A549 (cell line): ENCODE data around the gene KCNE4. TPM values are rescaled to one million over a fixed set of nuclear protein-coding genes. Genes with fewer than 3 reads are reported as not detected.

Experiments
- ATAC-seq, 2 experiments: fragments of 200-7000 bp in 1 of 2; fragments of >200 bp in 1 of 2; cut with Nextera tagmentation in 1 of 2; cut with Tn5 transposase in 1 of 2; 3 replicates each; pipeline versions ENCODE4 v1.8.0 to v1.9.1; 2018 to 2020; ENCODE audit warnings: mild to moderate bottlenecking in 1 of 2, moderate library complexity in 1 of 2
- CTCF ChIA-PET: fragments of 300-600 bp; sonication (Branson Sonifier 250); formaldehyde crosslinking; extraction: SDS; loops from one replicate; lab custom pipeline; 2021; ENCODE audit warnings: antibody characterized with exemption, inconsistent platforms; lab: Yijun Ruan, JAX
- POLR2A ChIA-PET: fragments of 350-600 bp; formaldehyde crosslinking; extraction: SDS; loops from one replicate; lab custom pipeline; 2021; ENCODE audit warnings: antibody characterized with exemption, inconsistent platforms; lab: Yijun Ruan, JAX
- DNase-seq, 2 experiments: peaks; one replicate each; pipeline versions ENCODE4 v3.0.0 to v3.0.0-alpha.2; 2011 to 2016; ENCODE audit warnings: low read depth in 1 of 2, low spot score in 1 of 2
- FAIRE-seq: peaks from 2 replicates; lab custom pipeline; 2011; peaks lifted over from hg19 to GRCh38; lab: Jason Lieb, UNC
- H3K27ac ChIP-seq, 2 experiments: fragments of >200 bp; sonication (Bioruptor Twin); formaldehyde crosslinking; 3 replicates each; pipeline ENCODE4 v1.5.1; 2016 to 2017
- H3K4me1 ChIP-seq: fragments of >200 bp; sonication (Bioruptor Twin); formaldehyde crosslinking; 3 replicates; pipeline ENCODE4 v1.6.1; 2016
- H3K4me2 ChIP-seq: fragments of >200 bp; sonication (Bioruptor Twin); formaldehyde crosslinking; 3 replicates; pipeline ENCODE4 v1.6.1; 2016
- H3K4me3 ChIP-seq: fragments of >200 bp; sonication (Bioruptor Twin); formaldehyde crosslinking; 3 replicates; pipeline ENCODE4 v1.5.1; 2016
- H3K9me3 ChIP-seq: fragments of >200 bp; sonication (Bioruptor Twin); formaldehyde crosslinking; 3 replicates; pipeline ENCODE4 v1.6.1; 2016
- BHLHE40 ChIP-seq: IDR thresholded peaks from 2 replicates; pipeline ENCODE4 v1.6.1; 2012; ENCODE audit warnings: low read depth, low read length, inconsistent platforms
- CBX2 ChIP-seq: fragments of 200-600 bp; sonication (generic); IDR thresholded peaks from 2 replicates; pipeline ENCODE4 v1.6.1; 2016; ENCODE audit warnings: low read depth, mild to moderate bottlenecking, borderline replicate concordance
- CHD4 ChIP-seq: fragments of 200-600 bp; sonication (generic); IDR thresholded peaks from 2 replicates; pipeline ENCODE4 v1.6.1; 2016; ENCODE audit warnings: antibody characterized with exemption, mild to moderate bottlenecking, borderline replicate concordance
- EHF ChIP-seq: fragments of 250-450 bp; sonication (Bioruptor Pico); IDR thresholded peaks from 2 replicates; pipeline ENCODE4 v1.5.0; 2020; ENCODE audit warnings: mild to moderate bottlenecking
- EP300 ChIP-seq, 2 experiments: fragments of >200 bp; sonication (Bioruptor Twin); formaldehyde crosslinking; IDR thresholded peaks; 2 replicates in 1 of 2; 3 replicates in 1 of 2; pipeline ENCODE4 v1.6.1; 2016 to 2017
- FOSB ChIP-seq: fragments of 250-450 bp; sonication (Bioruptor Pico); IDR thresholded peaks from 2 replicates; pipeline ENCODE4 v1.5.0; 2020; ENCODE audit warnings: mild to moderate bottlenecking, moderate library complexity
- HEYL ChIP-seq: fragments of 250-450 bp; sonication (Bioruptor Pico); IDR thresholded peaks from 2 replicates; pipeline ENCODE4 v1.8.0; 2021; ENCODE audit warnings: mild to moderate bottlenecking, moderate library complexity
- KDM1A ChIP-seq: fragments of 200-600 bp; sonication (generic); IDR thresholded peaks from 2 replicates; pipeline ENCODE4 v1.6.1; 2016; ENCODE audit warnings: low read depth, mild to moderate bottlenecking
- MAFK ChIP-seq: fragments of 450-650 bp; IDR thresholded peaks from 2 replicates; pipeline ENCODE4 v1.6.1; 2014; ENCODE audit not compliant: partially characterized antibody
- NFE2L2 ChIP-seq: fragments of 150-350 bp; conservative IDR thresholded peaks from 2 replicates; pipeline ENCODE4 v1.6.1; 2014; ENCODE audit warnings: low read length
- NR3C1 ChIP-seq: fragments of >200 bp; sonication (Bioruptor Twin); formaldehyde crosslinking; IDR thresholded peaks from 3 replicates; pipeline ENCODE4 v1.6.1; 2017
- TP53 ChIP-seq: fragments of 250-450 bp; sonication (Bioruptor Pico); IDR thresholded peaks from 2 replicates; pipeline ENCODE4 v1.5.0; 2021; ENCODE audit warnings: mild to moderate bottlenecking, moderate library complexity
- ZSCAN20 ChIP-seq: fragments of 250-450 bp; sonication (Bioruptor Pico); IDR thresholded peaks from 2 replicates; pipeline ENCODE4 v1.8.0; 2022; ENCODE audit warnings: mild to moderate bottlenecking, moderate library complexity
- WGBS: methylation state at CpG from one replicate; pipeline ENCODE4 v1.1.6; 2017; ENCODE audit errors: missing lambda C conversion rate; 5-methylcytosine and 5-hydroxymethylcytosine counted together
- polyA plus RNA-seq, 4 experiments: library from polyadenylated mRNA; depleted of rRNA in 3 of 4; stranded (reverse); fragments of >200 nt; fragmentation: RNase III in 1 of 4; extraction: RNeasy Plus Mini Kit Qiagen cat#74134 plus additional on column Dnase treatment in 1 of 4; gene quantifications; 2 replicates in 3 of 4; 3 replicates in 1 of 4; pipeline ENCODE4 v1.2.3, GENCODE V29; 2011 to 2017
- TF ChIP-seq, protein P1 (sequence below): fragments of 200-600 bp; sonication (generic); IDR thresholded peaks from 2 replicates; pipeline ENCODE4 v1.6.1; 2016; ENCODE audit warnings: antibody characterized with exemption, mild to moderate bottlenecking, moderate library complexity
- TF ChIP-seq, protein P2 (sequence below): fragments of >200 bp; sonication (Bioruptor Twin); formaldehyde crosslinking; IDR thresholded peaks from 3 replicates; pipeline ENCODE4 v1.5.1; 2016
- TF ChIP-seq, protein P3 (sequence below): IDR thresholded peaks from 2 replicates; pipeline ENCODE4 v1.6.1; 2012
- TF ChIP-seq, protein P4 (sequence below): fragments of >200 bp; sonication (Bioruptor Twin); formaldehyde crosslinking; IDR thresholded peaks from 2 replicates; pipeline ENCODE4 v1.6.1; 2016
- TF ChIP-seq, protein P5 (sequence below): fragments of 150-350 bp; IDR thresholded peaks from 2 replicates; pipeline ENCODE4 v1.6.1; 2014; ENCODE audit warnings: low read depth, mild to moderate bottlenecking, low read length
- TF ChIP-seq, protein P6 (sequence below): IDR thresholded peaks from 2 replicates; pipeline ENCODE4 v1.6.1; 2012; ENCODE audit warnings: low read depth, borderline replicate concordance

The KCNE4 gene
- polyA plus RNA-seq, 2 of the 4 experiments (the other 2 are of a cell fraction): 1.4 to 3.6 TPM

DNA sequence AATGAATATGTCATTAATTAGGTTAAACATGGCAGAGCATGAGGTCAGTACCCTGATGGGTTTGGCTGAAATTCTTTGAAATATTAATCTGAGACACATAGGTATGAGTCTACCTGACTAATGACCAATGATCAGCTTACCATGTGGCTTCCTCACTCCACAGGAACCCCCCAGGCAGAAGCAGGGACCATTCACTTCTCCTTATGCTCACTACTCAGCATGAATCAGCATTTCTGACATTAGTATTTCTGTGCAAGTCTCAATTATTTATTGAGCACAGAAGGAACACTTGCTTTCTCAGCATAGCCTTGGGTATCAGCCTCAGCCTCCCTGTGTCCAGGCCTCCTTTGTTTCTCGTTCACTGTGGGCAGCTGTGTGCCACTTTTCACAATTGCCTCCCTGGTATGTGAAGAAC lies 9.3 kb upstream of the KCNE4 start (continued):
- TF ChIP-seq, protein P1, sequence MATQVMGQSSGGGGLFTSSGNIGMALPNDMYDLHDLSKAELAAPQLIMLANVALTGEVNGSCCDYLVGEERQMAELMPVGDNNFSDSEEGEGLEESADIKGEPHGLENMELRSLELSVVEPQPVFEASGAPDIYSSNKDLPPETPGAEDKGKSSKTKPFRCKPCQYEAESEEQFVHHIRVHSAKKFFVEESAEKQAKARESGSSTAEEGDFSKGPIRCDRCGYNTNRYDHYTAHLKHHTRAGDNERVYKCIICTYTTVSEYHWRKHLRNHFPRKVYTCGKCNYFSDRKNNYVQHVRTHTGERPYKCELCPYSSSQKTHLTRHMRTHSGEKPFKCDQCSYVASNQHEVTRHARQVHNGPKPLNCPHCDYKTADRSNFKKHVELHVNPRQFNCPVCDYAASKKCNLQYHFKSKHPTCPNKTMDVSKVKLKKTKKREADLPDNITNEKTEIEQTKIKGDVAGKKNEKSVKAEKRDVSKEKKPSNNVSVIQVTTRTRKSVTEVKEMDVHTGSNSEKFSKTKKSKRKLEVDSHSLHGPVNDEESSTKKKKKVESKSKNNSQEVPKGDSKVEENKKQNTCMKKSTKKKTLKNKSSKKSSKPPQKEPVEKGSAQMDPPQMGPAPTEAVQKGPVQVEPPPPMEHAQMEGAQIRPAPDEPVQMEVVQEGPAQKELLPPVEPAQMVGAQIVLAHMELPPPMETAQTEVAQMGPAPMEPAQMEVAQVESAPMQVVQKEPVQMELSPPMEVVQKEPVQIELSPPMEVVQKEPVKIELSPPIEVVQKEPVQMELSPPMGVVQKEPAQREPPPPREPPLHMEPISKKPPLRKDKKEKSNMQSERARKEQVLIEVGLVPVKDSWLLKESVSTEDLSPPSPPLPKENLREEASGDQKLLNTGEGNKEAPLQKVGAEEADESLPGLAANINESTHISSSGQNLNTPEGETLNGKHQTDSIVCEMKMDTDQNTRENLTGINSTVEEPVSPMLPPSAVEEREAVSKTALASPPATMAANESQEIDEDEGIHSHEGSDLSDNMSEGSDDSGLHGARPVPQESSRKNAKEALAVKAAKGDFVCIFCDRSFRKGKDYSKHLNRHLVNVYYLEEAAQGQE: no peak
- TF ChIP-seq EP300 (IDR thresholded peaks at IDR 0.05) (peak in 1 of 2 experiments; percentile 55; a peak in 1 of 5 replicates), FOSB (CRISPR knock-in tag) (no peak), CBX2 (no peak), KDM1A (no peak), MAFK (peak; percentile 92), HEYL (CRISPR knock-in tag) (0 out of 2 replicates have a peak, but pooled peaks have one; percentile 58), TP53 (CRISPR knock-in tag) (no peak)
- TF ChIP-seq, protein P2, sequence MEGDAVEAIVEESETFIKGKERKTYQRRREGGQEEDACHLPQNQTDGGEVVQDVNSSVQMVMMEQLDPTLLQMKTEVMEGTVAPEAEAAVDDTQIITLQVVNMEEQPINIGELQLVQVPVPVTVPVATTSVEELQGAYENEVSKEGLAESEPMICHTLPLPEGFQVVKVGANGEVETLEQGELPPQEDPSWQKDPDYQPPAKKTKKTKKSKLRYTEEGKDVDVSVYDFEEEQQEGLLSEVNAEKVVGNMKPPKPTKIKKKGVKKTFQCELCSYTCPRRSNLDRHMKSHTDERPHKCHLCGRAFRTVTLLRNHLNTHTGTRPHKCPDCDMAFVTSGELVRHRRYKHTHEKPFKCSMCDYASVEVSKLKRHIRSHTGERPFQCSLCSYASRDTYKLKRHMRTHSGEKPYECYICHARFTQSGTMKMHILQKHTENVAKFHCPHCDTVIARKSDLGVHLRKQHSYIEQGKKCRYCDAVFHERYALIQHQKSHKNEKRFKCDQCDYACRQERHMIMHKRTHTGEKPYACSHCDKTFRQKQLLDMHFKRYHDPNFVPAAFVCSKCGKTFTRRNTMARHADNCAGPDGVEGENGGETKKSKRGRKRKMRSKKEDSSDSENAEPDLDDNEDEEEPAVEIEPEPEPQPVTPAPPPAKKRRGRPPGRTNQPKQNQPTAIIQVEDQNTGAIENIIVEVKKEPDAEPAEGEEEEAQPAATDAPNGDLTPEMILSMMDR: no peak
- TF ChIP-seq, all 56 proteins: peak for 5

DNA sequence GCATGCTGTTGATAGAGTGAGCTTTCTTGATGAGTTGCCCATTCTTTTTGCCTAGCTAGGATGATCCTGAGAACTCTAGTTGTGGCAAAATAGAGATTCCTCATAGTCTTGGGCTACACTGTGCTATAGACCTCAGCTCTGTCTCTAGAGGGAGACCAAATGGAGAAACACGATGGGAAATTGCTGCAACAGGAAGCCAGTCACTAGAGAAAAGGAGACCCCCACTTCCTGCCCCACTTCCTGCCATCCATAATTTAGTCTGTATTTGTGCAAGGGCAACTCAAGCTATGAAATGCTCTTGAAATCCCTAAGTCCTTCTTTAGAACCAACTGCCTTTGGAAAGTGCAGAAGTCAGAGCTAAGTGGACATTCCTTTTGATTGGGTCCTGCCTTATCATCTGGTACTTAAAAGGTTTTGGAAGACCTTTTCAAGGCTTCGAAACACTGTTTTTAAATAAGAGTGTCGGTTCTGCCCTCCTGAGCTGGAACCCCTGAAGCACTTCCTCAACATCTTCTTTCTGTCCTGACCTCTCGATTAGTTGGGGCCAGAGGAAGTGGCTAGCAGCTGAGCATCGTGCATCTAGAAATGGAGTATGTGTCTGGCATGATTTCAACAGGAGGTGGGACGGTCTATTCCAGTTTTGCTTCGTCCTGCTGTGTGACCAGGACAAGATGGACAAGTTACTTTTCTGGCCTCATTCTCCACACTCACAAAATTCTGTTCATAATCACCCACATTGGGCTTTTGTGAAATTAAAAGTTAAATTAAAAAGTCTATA lies 8.6 kb upstream of the KCNE4 start:
- Histone ChIP-seq H3K4me2 (peak overlapping the region; percentile 73; the same call in 2 of the 3 replicates), H3K9me3 (no peaks in the 10 kb centered on the region), H3K27ac (peak overlapping the region; percentile 82 to 89), H3K4me1 (peaks cover 57% of the 10 kb centered on the region), H3K4me3 (no peak overlapping the region)
- 86% methylated on average over 7 of the region's 7 CpGs for WGBS
- ATAC-seq (no peak; a peak in 1 of 6 replicates), DNase-seq (no peak), FAIRE-seq (no peak)
- TF ChIP-seq NFE2L2 (no peak), BHLHE40 (no peak)
- CTCF ChIA-PET: interaction anchor here (0.7 to 1.2 kb wide), 5 partner anchors 11 to 72 kb away, joined by 3 to 4 read pairs (median 3); no protein-coding TSS in a partner anchor
- POLR2A ChIA-PET: interaction anchor here (0.7 kb wide), 1 partner anchor 9 kb away, joined by 3 read pairs; the partner anchor contains the start of gene KCNE4

DNA sequence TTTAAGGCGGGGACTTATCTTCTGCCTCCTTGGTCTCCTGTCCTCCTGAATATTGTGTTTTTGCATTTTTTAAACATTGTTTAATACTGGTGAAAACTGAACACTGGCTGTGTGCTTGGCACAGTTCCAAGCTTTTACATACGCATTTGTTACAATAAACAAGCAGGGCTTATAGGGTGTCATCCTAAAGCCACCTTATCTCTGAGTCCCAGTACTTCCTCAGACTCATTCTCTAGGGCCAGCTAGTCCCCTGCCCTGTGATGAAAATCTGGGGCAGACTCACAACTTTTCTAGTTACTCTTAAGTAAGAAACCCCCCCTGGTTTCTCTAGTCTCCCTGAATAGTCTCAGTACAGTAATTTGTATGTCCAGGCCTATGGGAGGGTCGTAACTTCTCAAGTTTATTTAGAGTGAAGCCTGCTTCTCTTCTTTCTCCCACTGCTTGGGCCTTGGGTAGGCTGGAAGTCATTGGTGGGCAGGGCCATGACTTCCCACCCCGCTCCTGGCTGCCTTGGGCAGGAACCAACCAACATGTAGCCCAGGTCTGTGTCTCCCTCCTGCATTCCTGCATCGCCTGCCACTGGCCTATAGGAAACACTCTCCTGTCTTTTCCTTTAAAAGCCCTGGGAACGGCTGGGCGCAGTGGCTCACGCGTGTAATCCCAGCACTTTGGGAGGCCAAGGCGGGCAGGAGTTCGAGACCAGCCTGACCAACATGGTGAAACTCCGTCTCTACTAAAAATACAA lies 7.7 kb upstream of the KCNE4 start:
- ATAC-seq (no peak), FAIRE-seq (no peak), DNase-seq (no peak)
- Histone ChIP-seq H3K4me3 (no peak overlapping the region), H3K9me3 (no peaks in the 10 kb centered on the region), H3K4me2 (no peak overlapping the region), H3K4me1 (peaks cover 61% of the 10 kb centered on the region), H3K27ac (peak overlapping the region; percentile 82 to 89)
- WGBS: 88% methylated on average over 12 of the region's 12 CpGs
- TF ChIP-seq, protein P3, sequence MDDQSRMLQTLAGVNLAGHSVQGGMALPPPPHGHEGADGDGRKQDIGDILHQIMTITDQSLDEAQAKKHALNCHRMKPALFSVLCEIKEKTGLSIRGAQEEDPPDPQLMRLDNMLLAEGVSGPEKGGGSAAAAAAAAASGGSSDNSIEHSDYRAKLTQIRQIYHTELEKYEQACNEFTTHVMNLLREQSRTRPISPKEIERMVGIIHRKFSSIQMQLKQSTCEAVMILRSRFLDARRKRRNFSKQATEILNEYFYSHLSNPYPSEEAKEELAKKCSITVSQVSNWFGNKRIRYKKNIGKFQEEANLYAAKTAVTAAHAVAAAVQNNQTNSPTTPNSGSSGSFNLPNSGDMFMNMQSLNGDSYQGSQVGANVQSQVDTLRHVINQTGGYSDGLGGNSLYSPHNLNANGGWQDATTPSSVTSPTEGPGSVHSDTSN: no peak
- TF ChIP-seq MAFK: no peak
- TF ChIP-seq, protein P4, sequence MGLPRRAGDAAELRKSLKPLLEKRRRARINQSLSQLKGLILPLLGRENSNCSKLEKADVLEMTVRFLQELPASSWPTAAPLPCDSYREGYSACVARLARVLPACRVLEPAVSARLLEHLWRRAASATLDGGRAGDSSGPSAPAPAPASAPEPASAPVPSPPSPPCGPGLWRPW: no peak
- TF ChIP-seq EHF (CRISPR knock-in tag): no peak
- no peak for TF ChIP-seq ZSCAN20 (CRISPR knock-in tag)
- TF ChIP-seq, protein P5, sequence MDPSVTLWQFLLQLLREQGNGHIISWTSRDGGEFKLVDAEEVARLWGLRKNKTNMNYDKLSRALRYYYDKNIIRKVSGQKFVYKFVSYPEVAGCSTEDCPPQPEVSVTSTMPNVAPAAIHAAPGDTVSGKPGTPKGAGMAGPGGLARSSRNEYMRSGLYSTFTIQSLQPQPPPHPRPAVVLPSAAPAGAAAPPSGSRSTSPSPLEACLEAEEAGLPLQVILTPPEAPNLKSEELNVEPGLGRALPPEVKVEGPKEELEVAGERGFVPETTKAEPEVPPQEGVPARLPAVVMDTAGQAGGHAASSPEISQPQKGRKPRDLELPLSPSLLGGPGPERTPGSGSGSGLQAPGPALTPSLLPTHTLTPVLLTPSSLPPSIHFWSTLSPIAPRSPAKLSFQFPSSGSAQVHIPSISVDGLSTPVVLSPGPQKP: no peak
- TF ChIP-seq NR3C1: no peak
- TF ChIP-seq CHD4: no peak
- TF ChIP-seq, protein P6, sequence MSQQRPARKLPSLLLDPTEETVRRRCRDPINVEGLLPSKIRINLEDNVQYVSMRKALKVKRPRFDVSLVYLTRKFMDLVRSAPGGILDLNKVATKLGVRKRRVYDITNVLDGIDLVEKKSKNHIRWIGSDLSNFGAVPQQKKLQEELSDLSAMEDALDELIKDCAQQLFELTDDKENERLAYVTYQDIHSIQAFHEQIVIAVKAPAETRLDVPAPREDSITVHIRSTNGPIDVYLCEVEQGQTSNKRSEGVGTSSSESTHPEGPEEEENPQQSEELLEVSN: no peak
- no peak for TF ChIP-seq KDM1A
- POLR2A ChIA-PET: no interaction called here
- CTCF ChIA-PET: interaction anchor here (0.8 to 1.1 kb wide), 3 partner anchors 10 to 73 kb away, joined by 3 to 4 read pairs (median 4); no protein-coding TSS in a partner anchor
